Measurements from ENCODE around the gene RNF187.

- TF ChIP-seq CTCF (IDR thresholded peaks at IDR 0.05) (no peak), POLR2AphosphoS5 (IDR thresholded peaks at IDR 0.05) (no peak), EP300 (IDR thresholded peaks at IDR 0.05) (no peak)
These were observed 24.6 kb upstream of the RNF187 start for GRCh38 chr1:228462560-228462959.
